H1 (cell line): ENCODE results near the gene GLB1L3. TPM values are rescaled to one million over a fixed set of nuclear protein-coding genes. Genes with fewer than 3 reads are reported as not detected.

ENCODE experiments used
- CTCF ChIA-PET: fragments of 300-600 bp; sonication (Branson Sonifier 250); formaldehyde crosslinking; loops from one replicate; lab custom pipeline; 2021; ENCODE audit not compliant: partially characterized antibody; lab: Charles Lee
- POLR2A ChIA-PET: fragments of 300-600 bp; sonication (Branson Sonifier 250); formaldehyde crosslinking; loops from one replicate; lab custom pipeline; 2021; ENCODE audit warnings: inconsistent platforms; ENCODE audit not compliant: partially characterized antibody; lab: Charles Lee
- DNase-seq, 2 experiments: peaks; one replicate each; pipeline versions ENCODE4 v3.0.0 to v3.0.0-alpha.2; 2010 to 2022; ENCODE audit warnings: low spot score in 2 of 2, low read depth in 1 of 2, mixed read lengths in 1 of 2
- FAIRE-seq: peaks from 2 replicates; lab custom pipeline; 2011; peaks lifted over from hg19 to GRCh38; lab: Jason Lieb, UNC
- H2AFZ ChIP-seq: 2 replicates; pipeline ENCODE4 v1.8.1; 2012; ENCODE audit warnings: low read length, inconsistent platforms
- H2AK5ac ChIP-seq: 2 replicates; pipeline ENCODE4 v1.6.1; 2013; ENCODE audit warnings: low read depth, low read length
- H2BK120ac ChIP-seq: replicated peaks from 2 replicates; pipeline ENCODE3; 2013; ENCODE audit warnings: low read depth, low read length, inconsistent platforms
- H2BK12ac ChIP-seq: 2 replicates; pipeline ENCODE4 v1.6.1; 2013; ENCODE audit warnings: low read depth, low read length
- H2BK15ac ChIP-seq: 2 replicates; pipeline ENCODE4 v1.6.1; 2013; ENCODE audit warnings: low read length
- H2BK20ac ChIP-seq: 2 replicates; pipeline ENCODE4 v1.6.1; 2013; ENCODE audit warnings: low read length
- H2BK5ac ChIP-seq: 2 replicates; pipeline ENCODE4 v1.6.1; 2013; ENCODE audit warnings: low read depth, low read length
- H3K14ac ChIP-seq: 2 replicates; pipeline ENCODE4 v1.6.1; 2013; ENCODE audit warnings: inconsistent platforms; ENCODE audit not compliant: insufficient read length
- H3K18ac ChIP-seq: 2 replicates; pipeline ENCODE4 v1.6.1; 2013; ENCODE audit warnings: low read length; ENCODE audit errors: extremely low read depth
- H3K23ac ChIP-seq: 2 replicates; pipeline ENCODE4 v1.6.1; 2013; ENCODE audit warnings: inconsistent platforms; ENCODE audit not compliant: insufficient read length
- H3K23me2 ChIP-seq: 2 replicates; pipeline ENCODE4 v1.6.1; 2013; ENCODE audit warnings: low read depth, low read length
- H3K27ac ChIP-seq: 2 replicates; pipeline ENCODE4 v1.6.1; 2011; ENCODE audit warnings: low read depth, low read length, inconsistent platforms
- H3K27me3 ChIP-seq, 4 experiments: replicated peaks in 1 of 4; 1 replicate in 1 of 4; 2 replicates in 3 of 4; pipeline versions ENCODE4 v1.6.1 to v1.8.1; 2011 to 2013; ENCODE audit warnings: low read length in 3 of 4, mild to moderate bottlenecking in 3 of 4, inconsistent platforms in 2 of 4, mixed read lengths in 2 of 4, moderate library complexity in 1 of 4; ENCODE audit not compliant: control insufficient read depth in 3 of 4, insufficient read depth in 3 of 4; ENCODE audit errors: extremely low read depth in 1 of 4
- H3K36me3 ChIP-seq, 4 experiments: 2 replicates each; pipeline versions ENCODE4 v1.6.1 to v1.8.1; 2011 to 2013; ENCODE audit warnings: mild to moderate bottlenecking in 4 of 4, low read length in 3 of 4, moderate library complexity in 2 of 4, control low read depth in 1 of 4, inconsistent platforms in 1 of 4; ENCODE audit not compliant: insufficient read depth in 4 of 4, control insufficient read depth in 2 of 4
- H3K4ac ChIP-seq: replicated peaks from 2 replicates; pipeline ENCODE3; 2013; ENCODE audit warnings: low read length, low read depth, mixed read lengths, inconsistent platforms; ENCODE audit not compliant: insufficient read length
- H3K4me1 ChIP-seq, 4 experiments: replicated peaks in 1 of 4; 1 replicate in 1 of 4; 2 replicates in 3 of 4; pipeline versions ENCODE4 v1.6.1 to v1.8.1; 2011 to 2013; ENCODE audit warnings: low read length in 3 of 4, inconsistent platforms in 2 of 4, mixed read lengths in 1 of 4; ENCODE audit not compliant: insufficient read depth in 4 of 4, control insufficient read depth in 3 of 4
- H3K4me2 ChIP-seq, 2 experiments: 2 replicates each; pipeline versions ENCODE4 v1.6.1 to v1.8.1; 2011 to 2013; ENCODE audit warnings: low read depth in 2 of 2, low read length in 2 of 2, control low read depth in 1 of 2, inconsistent platforms in 1 of 2, mild to moderate bottlenecking in 1 of 2; ENCODE audit not compliant: insufficient read depth in 1 of 2
- H3K4me3 ChIP-seq, 4 experiments: fragments of 200-600, 300-600 bp in 1 of 4; sonication (generic), shearing (Covaris generic), sonication (Bioruptor Twin) in 1 of 4; 2 replicates each; pipeline versions ENCODE4 v1.5.1 to v1.8.1; 2011 to 2016; ENCODE audit warnings: low read length in 4 of 4, low read depth in 3 of 4, control low read depth in 2 of 4, inconsistent platforms in 2 of 4, mild to moderate bottlenecking in 2 of 4, mixed read lengths in 1 of 4, moderate library complexity in 1 of 4; ENCODE audit not compliant: insufficient read depth in 2 of 4; ENCODE audit errors: extremely low read depth in 1 of 4
- H3K56ac ChIP-seq: replicated peaks from 2 replicates; pipeline ENCODE3; 2013; ENCODE audit warnings: low read depth, mild to moderate bottlenecking, mixed read lengths, low read length, inconsistent platforms; ENCODE audit not compliant: insufficient read length
- H3K79me1 ChIP-seq: 2 replicates; pipeline ENCODE4 v1.6.1; 2013; ENCODE audit warnings: low read depth, low read length, control low read depth
- H3K79me2 ChIP-seq, 2 experiments: 2 replicates each; pipeline versions ENCODE4 v1.6.1 to v1.8.1; 2012 to 2013; ENCODE audit warnings: low read length in 2 of 2, mild to moderate bottlenecking in 2 of 2, inconsistent platforms in 1 of 2; ENCODE audit not compliant: insufficient read depth in 2 of 2, control insufficient read depth in 1 of 2
- H3K9ac ChIP-seq, 4 experiments: replicated peaks in 1 of 4; 1 replicate in 1 of 4; 2 replicates in 3 of 4; pipeline versions ENCODE4 v1.6.1 to v1.8.1; 2011 to 2013; ENCODE audit warnings: low read depth in 3 of 4, low read length in 3 of 4, control low read depth in 2 of 4, mild to moderate bottlenecking in 2 of 4, moderate library complexity in 2 of 4, inconsistent platforms in 1 of 4; ENCODE audit errors: extremely low read depth in 1 of 4
- H3K9me3 ChIP-seq, 2 experiments: 2 replicates each; pipeline versions ENCODE4 v1.6.1 to v1.8.1; 2012 to 2013; ENCODE audit warnings: mild to moderate bottlenecking in 2 of 2, moderate library complexity in 2 of 2, control low read depth in 1 of 2, inconsistent platforms in 1 of 2, low read depth in 1 of 2, low read length in 1 of 2, mixed read lengths in 1 of 2; ENCODE audit not compliant: insufficient read depth in 2 of 2
- H4K20me1 ChIP-seq, 2 experiments: replicated peaks in 1 of 2; 2 replicates each; pipeline versions ENCODE3 to v1.8.1; 2011 to 2013; ENCODE audit warnings: inconsistent platforms in 2 of 2, low read length in 2 of 2, mild to moderate bottlenecking in 1 of 2; ENCODE audit not compliant: insufficient read depth in 2 of 2, control insufficient read depth in 1 of 2
- H4K5ac ChIP-seq: 2 replicates; pipeline ENCODE4 v1.6.1; 2013; ENCODE audit warnings: low read length, low read depth, mixed read lengths, inconsistent platforms; ENCODE audit not compliant: insufficient read length
- H4K8ac ChIP-seq: 2 replicates; pipeline ENCODE4 v1.8.0; 2013; ENCODE audit warnings: mild to moderate bottlenecking, moderate library complexity, low read length, inconsistent platforms; ENCODE audit not compliant: insufficient read depth; ENCODE audit errors: extremely low read depth
- H4K91ac ChIP-seq: replicated peaks from 2 replicates; pipeline ENCODE3; 2013; ENCODE audit warnings: low read length, mixed read lengths, inconsistent platforms; ENCODE audit not compliant: insufficient read length
- BCL11A ChIP-seq, 2 experiments: IDR thresholded peaks; one replicate each; pipeline ENCODE4 v1.6.1; 2011; ENCODE audit warnings: low read depth in 2 of 2, low read length in 2 of 2, mild to moderate bottlenecking in 2 of 2
- CREB1 ChIP-seq: IDR thresholded peaks from 2 replicates; pipeline ENCODE4 v1.6.1; 2012; ENCODE audit warnings: inconsistent platforms
- E2F6 ChIP-seq: IDR thresholded peaks from 2 replicates; pipeline ENCODE4 v1.6.1; 2012; ENCODE audit warnings: inconsistent platforms
- MAX ChIP-seq: IDR thresholded peaks from 2 replicates; pipeline ENCODE4 v1.6.1; 2012; ENCODE audit warnings: inconsistent platforms
- POLR2A ChIP-seq, 2 experiments: IDR thresholded peaks; 1 replicate in 1 of 2; 2 replicates in 1 of 2; pipeline ENCODE4 v1.6.1; 2011; ENCODE audit warnings: low read depth in 2 of 2, low read length in 2 of 2, mild to moderate bottlenecking in 2 of 2; ENCODE audit errors: control extremely low read depth in 1 of 2
- RBBP5 ChIP-seq: IDR thresholded peaks from 2 replicates; pipeline ENCODE4 v1.7.1; 2012; ENCODE audit warnings: low read depth, mild to moderate bottlenecking, inconsistent platforms, low read length, moderate library complexity, borderline replicate concordance
- RNF2 ChIP-seq: fragments of 200-900, 300-1000 bp; sonication (generic); IDR thresholded peaks from 2 replicates; pipeline ENCODE4 v1.7.1; 2016; ENCODE audit warnings: borderline replicate concordance, low read depth, mild to moderate bottlenecking, antibody characterized with exemption, low read length; ENCODE audit not compliant: poor library complexity, severe bottlenecking; ENCODE audit errors: missing control alignments
- SP4 ChIP-seq: IDR thresholded peaks from 2 replicates; pipeline ENCODE4 v1.6.1; 2012; ENCODE audit warnings: low read length, inconsistent platforms
- USF2 ChIP-seq: IDR thresholded peaks from 2 replicates; pipeline ENCODE4 v1.6.1; 2011; ENCODE audit warnings: low read length, improper control_type of control experiment
- WGBS, 2 experiments: shearing (Covaris generic) in 1 of 2; methylation state at CpG; one replicate each; pipeline versions ENCODE4 v1.1.6 to v1.1.7; 2013 to 2015; ENCODE audit warnings: low lambda C conversion rate in 2 of 2, mixed read lengths in 2 of 2, inconsistent platforms in 1 of 2, low coverage in 1 of 2, missing lambda C conversion rate in 1 of 2; ENCODE audit not compliant: insufficient replicate concordance in 2 of 2, insufficient coverage in 1 of 2, insufficient read length in 1 of 2; ENCODE audit errors: extremely low coverage in 1 of 2, missing lambda C conversion rate in 1 of 2; 5-methylcytosine and 5-hydroxymethylcytosine counted together
- polyA plus RNA-seq, 7 experiments: library from polyadenylated mRNA; depleted of rRNA in 3 of 7; stranded (reverse) in 5 of 7; unstranded in 2 of 7; fragments of >200 nt in 5 of 7; fragments of 200-250 nt in 2 of 7; gene quantifications; 1 replicate in 5 of 7; 2 replicates in 1 of 7; 4 replicates in 1 of 7; pipeline versions ENCODE4 v1.2.1 to v1.2.3, GENCODE V29; 2011 to 2013; ENCODE audit warnings: missing spikeins in 2 of 7, mixed read lengths in 2 of 7
- total RNA-seq: library from RNA; stranded (reverse); fragmentation: NEBNext Ultra II Directional; extraction: Animal tissue kit (Norgen Biotek cat#: 25700); gene quantifications from 2 replicates; pipeline ENCODE4 v1.2.1, GENCODE V29; 2021

The GLB1L3 gene
- total and polyA plus RNA-seq, 2 of the 8 experiments (the other 6 are each of a cell fraction or from before 2014, with no cell fraction given), result 14.9 to 33.2 TPM

GRCh38 chr11:134331354-134332188 is 55.4 kb downstream of the GLB1L3 start, which contains the start of gene GLB1L2:
Gene GLB1L2 (plus strand): TSS chr11:134331988. CDS start chr11:134332062, 74 bp downstream.
- Histone ChIP-seq H2BK5ac (no peak within 1 kb of the TSS), H3K9ac (peak within 1 kb of the TSS in 1 of 4 experiments; percentile 52; a peak in 2 of 7 replicates), H4K20me1 (no peaks in the 10 kb centered on the region), H2BK20ac (no peak within 1 kb of the TSS), H3K14ac (no peak within 1 kb of the TSS), H3K4me1 (peaks cover 0 to 5% (median 4%) of the 10 kb centered on the region in 4 experiments; a peak in 4 of 7 replicates), H3K4me3 (peak within 1 kb of the TSS; percentile 48 to 72 (median 66)), H3K79me2 (no peaks in the 10 kb centered on the region), H3K4ac (no peak within 1 kb of the TSS), H2BK12ac (no peak within 1 kb of the TSS), H2BK15ac (no peak within 1 kb of the TSS), H3K79me1 (no peaks in the 10 kb centered on the region), H4K91ac (no peak within 1 kb of the TSS), H3K27ac (no peak within 1 kb of the TSS), H3K23me2 (peaks cover 8% of the 10 kb centered on the region; the same call in 1 of the 2 replicates), H2BK120ac (no peak within 1 kb of the TSS), H4K5ac (no peak within 1 kb of the TSS), H2AFZ (peak within 1 kb of the TSS; percentile 27; the same call in 1 of the 2 replicates), H3K4me2 (peak within 1 kb of the TSS; percentile 61 to 96), H3K56ac (no peak within 1 kb of the TSS), H4K8ac (no peak within 1 kb of the TSS; the same call in 1 of the 2 replicates), H3K36me3 (no peaks in the 10 kb centered on the region), H3K23ac (no peak within 1 kb of the TSS), H3K27me3 (peaks cover 0 to 36% (median 24%) of the 10 kb centered on the region in 4 experiments; a peak in 5 of 7 replicates), H2AK5ac (no peak within 1 kb of the TSS), H3K18ac (no peak within 1 kb of the TSS; the same call in 1 of the 2 replicates), H3K9me3 (no peaks in the 10 kb centered on the region)
- peak in 1 of 2 experiments; percentile 86 for DNase-seq
- POLR2A ChIA-PET, result interaction anchor here (1.3 to 2.1 kb wide), 2 partner anchors 11 to 58 kb away, joined by 3 to 7 read pairs; no protein-coding TSS in a partner anchor
- CTCF ChIA-PET, result interaction anchor here (0.9 to 2.1 kb wide), 5 partner anchors 10 to 649 kb away, joined by 3 to 5 read pairs (median 3); no protein-coding TSS in a partner anchor
- no peak for FAIRE-seq
- WGBS, 2 experiments, result 6% methylated on average over 25 of the region's 80 CpGs; no CpG with 5 or more reads in 1 of the 2 experiments
- TF ChIP-seq RBBP5 (peak; percentile 92; the same call in 1 of the 2 replicates), SP4 (no peak), POLR2A (IDR thresholded peaks at IDR 0.05; ENCODE audit: control extremely low read depth in 1 of 2, low read depth in 2 of 2, low read length in 2 of 2) (no peak), MAX (peak; percentile 54), BCL11A (IDR thresholded peaks at IDR 0.05; ENCODE audit: low read depth in 2 of 2, low read length in 2 of 2) (no peak), E2F6 (peak; percentile 58), RNF2 (peak; percentile 38), USF2 (no peak), CREB1 (0 out of 2 replicates have a peak, but pooled peaks have one; percentile 34)
